GM23248 (cell line): ENCODE results near the gene ZBTB17. TPM values are rescaled to one million over a fixed set of nuclear protein-coding genes. Genes with fewer than 3 reads are reported as not detected.

Source experiments
- DNase-seq: peaks from one replicate; pipeline ENCODE4 v3.0.0-alpha.2; 2015
- H2AFZ ChIP-seq: fragments of 200-600 bp; sonication (generic); 2 replicates; pipeline ENCODE4 v1.6.1; 2016; ENCODE audit warnings: antibody characterized with exemption
- H3F3A ChIP-seq: fragments of 200-600 bp; sonication (generic); 2 replicates; pipeline ENCODE4 v1.6.1; 2016; ENCODE audit warnings: mild to moderate bottlenecking, antibody characterized with exemption, mixed run types; ENCODE audit not compliant: insufficient read depth
- H3K27ac ChIP-seq: fragments of 200-600 bp; sonication (generic); 2 replicates; pipeline ENCODE4 v1.5.1; 2016; ENCODE audit warnings: mild to moderate bottlenecking
- H3K27me3 ChIP-seq: fragments of 200-600 bp; sonication (generic); replicated peaks from 2 replicates; pipeline ENCODE4 v1.6.1; 2016; ENCODE audit warnings: mild to moderate bottlenecking; ENCODE audit not compliant: insufficient read depth
- H3K36me3 ChIP-seq: fragments of 200-600 bp; sonication (generic); 2 replicates; pipeline ENCODE4 v1.6.1; 2016; ENCODE audit warnings: low read depth, mild to moderate bottlenecking
- H3K4me1 ChIP-seq: fragments of 200-600 bp; sonication (generic); 2 replicates; pipeline ENCODE4 v1.6.1; 2016; ENCODE audit warnings: mild to moderate bottlenecking; ENCODE audit not compliant: insufficient read depth
- H3K4me2 ChIP-seq: fragments of 200-600 bp; sonication (generic); one replicate; pipeline ENCODE4 v1.6.1; 2016; ENCODE audit warnings: mild to moderate bottlenecking; ENCODE audit not compliant: unreplicated experiment
- H3K4me3 ChIP-seq: fragments of 200-600 bp; sonication (generic); 2 replicates; pipeline ENCODE4 v1.5.1; 2016; ENCODE audit warnings: mild to moderate bottlenecking
- H3K79me2 ChIP-seq: fragments of 200-600 bp; sonication (generic); 2 replicates; pipeline ENCODE4 v1.6.1; 2016; ENCODE audit warnings: mild to moderate bottlenecking; ENCODE audit not compliant: insufficient read depth
- H3K9ac ChIP-seq: fragments of 200-600 bp; sonication (generic); 2 replicates; pipeline ENCODE4 v1.6.1; 2016; ENCODE audit warnings: mild to moderate bottlenecking
- H3K9me2 ChIP-seq: fragments of 200-600 bp; sonication (generic); 2 replicates; pipeline ENCODE4 v1.6.1; 2016; ENCODE audit warnings: mixed run types, mild to moderate bottlenecking, moderate library complexity; ENCODE audit not compliant: insufficient read depth
- H3K9me3 ChIP-seq: fragments of 200-600 bp; sonication (generic); one replicate; pipeline ENCODE4 v1.6.1; 2017; ENCODE audit warnings: low read depth
- H4K20me1 ChIP-seq: fragments of 200-600 bp; sonication (generic); 2 replicates; pipeline ENCODE4 v1.6.0; 2016; ENCODE audit not compliant: insufficient read depth
- EZH2 ChIP-seq: fragments of 200-600 bp; sonication (generic); IDR thresholded peaks from 2 replicates; pipeline ENCODE4 v1.6.1; 2018; ENCODE audit warnings: antibody characterized with exemption, mild to moderate bottlenecking; ENCODE audit not compliant: insufficient read depth, poor library complexity, severe bottlenecking
- EZH2phosphoT487 ChIP-seq: fragments of 200-600 bp; sonication (generic); IDR thresholded peaks from 2 replicates; pipeline ENCODE4 v1.6.1; 2018; ENCODE audit warnings: antibody characterized with exemption, moderate library complexity, mild to moderate bottlenecking, low read depth; ENCODE audit not compliant: insufficient read depth
- WGBS, 2 experiments: methylation state at CpG; one replicate each; pipeline ENCODE4 v1.1.6; 2015 to 2017; ENCODE audit warnings: low lambda C conversion rate in 2 of 2, low coverage in 1 of 2; ENCODE audit errors: missing lambda C conversion rate in 2 of 2; 5-methylcytosine and 5-hydroxymethylcytosine counted together
- in situ Hi-C: fragments of 300-500 bp; cut with MboI; formaldehyde crosslinking; loops from 2 replicates; pipeline ENCODE4 v1.15.0; 2020
- polyA plus RNA-seq: library from polyadenylated mRNA; unstranded; fragments of >200 nt; fragmentation: Nextera tagmentation; extraction: Ambion mirVana; gene quantifications from 2 replicates; pipeline ENCODE4 v1.2.1, GENCODE V29; 2016
- total RNA-seq: library from RNA; depleted of rRNA; stranded (reverse); fragments of >200 nt; shearing (Covaris generic); gene quantifications from 2 replicates; pipeline ENCODE4 v1.2.3, GENCODE V29; 2014

Gene ZBTB17
- total and polyA plus RNA-seq, 2 experiments from 2014 or later: 20.5 to 33.2 TPM

DNA sequence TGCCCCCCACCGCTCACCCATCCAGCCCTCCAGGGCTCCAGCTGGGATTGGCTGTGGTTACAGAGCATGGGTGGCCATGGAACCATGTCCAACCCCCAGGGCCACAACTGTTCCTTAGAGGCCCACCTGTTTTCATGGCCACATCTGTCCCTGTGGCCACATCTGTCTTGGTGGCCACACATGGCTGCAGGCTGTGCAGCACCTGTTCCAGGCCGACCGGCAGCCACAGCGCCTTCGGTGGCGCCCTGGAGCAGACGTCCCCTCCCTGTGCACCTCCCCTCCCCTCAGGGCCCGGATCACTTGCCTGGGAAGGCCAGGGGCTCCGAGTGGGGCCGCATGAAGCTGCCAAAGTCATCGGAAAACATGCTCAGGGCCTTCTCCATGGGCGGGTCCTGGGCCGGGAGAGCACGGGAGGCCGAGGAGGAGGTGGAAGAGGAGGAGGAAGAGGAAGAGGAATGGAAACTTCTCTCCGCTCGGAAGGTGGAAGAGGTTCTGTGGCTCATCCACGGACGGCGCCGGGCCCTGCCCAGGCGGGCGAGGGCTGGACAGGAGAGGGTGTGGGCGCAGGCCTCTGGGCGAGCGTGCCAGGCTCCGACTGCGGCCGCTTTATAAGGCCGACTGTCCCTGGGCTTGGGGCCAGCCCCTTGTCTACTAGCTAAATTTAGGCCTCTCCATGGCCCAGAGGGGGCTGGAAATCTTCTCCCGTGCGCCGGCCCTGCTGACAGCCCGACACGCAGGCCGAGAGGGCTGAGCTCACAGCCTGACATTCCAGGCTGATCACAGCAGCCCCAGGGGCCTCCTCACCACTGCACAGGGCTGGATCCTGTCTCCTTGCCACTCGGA is 41.8 kb upstream of the ZBTB17 start, which contains the start of gene HSPB7:
HSPB7 (minus strand) TSS at position 583 of the 843 bp plus-strand sequence; CDS start at position 503, 80 bp downstream.
- peak within 1 kb of the TSS; percentile 64 for H3K4me2 ChIP-seq
- H3F3A ChIP-seq: peaks cover 12% of the 10 kb centered on the region
- H3K9ac ChIP-seq: peak within 1 kb of the TSS; percentile 79
- no peaks in the 10 kb centered on the region for H3K79me2 ChIP-seq
- H4K20me1 ChIP-seq: no peaks in the 10 kb centered on the region
- H3K9me3 ChIP-seq: no peaks in the 10 kb centered on the region
- peak within 1 kb of the TSS; percentile 83 for H2AFZ ChIP-seq
- DNase-seq: peak; percentile 93
- in situ Hi-C loops: no loop called here
- H3K9me2 ChIP-seq: no peaks in the 10 kb centered on the region
- no peak for TF ChIP-seq EZH2phosphoT487
- no peak for TF ChIP-seq EZH2
- peak within 1 kb of the TSS; percentile 52 for H3K4me3 ChIP-seq
- H3K27me3 ChIP-seq: no peaks in the 10 kb centered on the region
- WGBS, 2 experiments: 7 to 8% methylated on average over 35 to 37 of the region's 37 CpGs
- peaks cover 55% of the 10 kb centered on the region for H3K4me1 ChIP-seq
- H3K27ac ChIP-seq: peak within 1 kb of the TSS; percentile 82
- H3K36me3 ChIP-seq: no peaks in the 10 kb centered on the region

DNA sequence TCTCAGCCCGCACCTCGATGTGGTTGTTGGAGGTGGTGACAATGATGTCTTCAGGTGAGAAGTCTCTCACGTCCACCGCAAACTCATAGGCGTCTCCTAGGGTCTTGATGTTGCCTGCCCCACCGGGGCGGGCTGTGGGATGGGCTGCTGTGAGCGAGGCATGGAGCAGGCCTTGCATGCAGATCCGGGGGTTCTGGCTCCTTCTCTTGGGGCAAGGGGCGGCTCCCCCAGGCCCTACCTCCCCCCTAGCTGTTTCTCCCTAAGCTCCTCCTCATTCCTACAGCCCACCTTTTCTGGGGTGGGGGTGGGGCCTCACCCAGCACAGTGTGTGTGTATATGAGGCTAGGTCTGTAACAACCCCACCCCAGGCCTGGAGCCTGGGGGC is 41.2 kb upstream of the ZBTB17 start:
- peak overlapping the region; percentile 79 for H3K9ac ChIP-seq
- peaks cover 58% of the 10 kb centered on the region for H3K4me1 ChIP-seq
- H3K9me2 ChIP-seq: no peaks in the 10 kb centered on the region
- 82 to 94% methylated on average over 5 to 10 of the region's 10 CpGs for WGBS, 2 experiments
- in situ Hi-C loops: no loop called here
- H2AFZ ChIP-seq: no peak overlapping the region; the same call in 1 of the 2 replicates
- H3K27ac ChIP-seq: peak overlapping the region; percentile 82
- no peaks in the 10 kb centered on the region for H3K79me2 ChIP-seq
- H3K36me3 ChIP-seq: no peaks in the 10 kb centered on the region
- TF ChIP-seq EZH2phosphoT487 (no peak), EZH2 (no peak)
- H3K9me3 ChIP-seq: no peaks in the 10 kb centered on the region
- H4K20me1 ChIP-seq: no peaks in the 10 kb centered on the region
- H3K4me3 ChIP-seq: peak overlapping the region; percentile 52
- no peaks in the 10 kb centered on the region for H3K27me3 ChIP-seq
- DNase-seq: no peak
- peak overlapping the region; percentile 64 for H3K4me2 ChIP-seq
- peaks cover 17% of the 10 kb centered on the region for H3F3A ChIP-seq

DNA sequence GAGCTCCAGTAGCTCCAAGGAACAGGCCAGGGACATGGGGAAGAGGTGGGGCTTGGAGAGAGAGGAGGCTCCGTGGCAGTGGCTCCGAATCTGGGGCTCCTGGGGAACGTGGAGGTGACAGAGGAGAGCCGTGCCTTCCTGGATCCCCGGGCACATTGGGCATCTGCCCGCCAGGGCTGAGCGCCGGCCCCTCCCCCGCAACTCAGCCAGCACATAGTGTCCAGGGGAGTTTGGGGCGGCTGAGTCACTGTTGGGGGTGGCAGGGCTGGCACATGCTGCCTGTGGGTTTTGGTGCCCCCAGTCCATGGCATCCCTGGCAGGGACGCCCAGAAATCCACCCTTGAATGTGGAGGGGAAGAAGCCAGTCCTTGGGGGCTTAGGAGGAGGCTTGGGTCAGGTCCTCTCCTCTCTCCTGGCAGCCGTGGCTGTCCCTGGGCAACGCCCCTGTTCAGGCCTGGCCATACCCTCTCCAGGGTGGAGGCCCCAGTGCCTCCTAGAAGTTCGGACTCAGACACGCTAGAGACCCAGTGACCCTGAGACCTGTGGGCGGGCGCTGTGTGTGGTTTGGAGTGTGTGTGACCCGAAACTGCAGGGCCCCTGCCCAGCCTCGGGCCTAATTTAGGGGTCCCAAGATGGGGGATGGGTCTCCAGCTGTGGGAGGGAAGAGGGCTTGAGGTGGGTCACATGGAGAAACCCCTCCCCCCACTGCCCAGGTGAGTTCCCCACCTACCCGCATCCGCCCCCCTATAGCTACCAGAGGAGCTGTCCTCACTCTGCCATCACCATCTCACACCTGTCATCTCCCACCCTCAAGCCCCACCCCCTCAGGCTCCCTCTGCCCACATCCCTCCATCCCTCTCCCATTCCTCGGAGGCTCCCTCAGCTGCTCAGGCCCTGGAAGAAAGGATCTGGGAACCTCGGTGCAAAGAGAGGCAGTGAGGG is 40.3 kb upstream of the ZBTB17 start:
- Histone ChIP-seq H3K9me2 (no peaks in the 10 kb centered on the region), H3K36me3 (no peaks in the 10 kb centered on the region), H3K27ac (0 out of 2 replicates have a peak overlapping the region, but pooled peaks have one; percentile 12), H3F3A (peaks cover 25% of the 10 kb centered on the region), H3K4me2 (no peak overlapping the region), H4K20me1 (no peaks in the 10 kb centered on the region), H3K9me3 (no peaks in the 10 kb centered on the region), H3K27me3 (no peaks in the 10 kb centered on the region), H2AFZ (no peak overlapping the region), H3K79me2 (no peaks in the 10 kb centered on the region), H3K9ac (0 out of 2 replicates have a peak overlapping the region, but pooled peaks have one; percentile 22), H3K4me1 (peaks cover 58% of the 10 kb centered on the region), H3K4me3 (no peak overlapping the region)
- TF ChIP-seq EZH2: no peak
- no peak for TF ChIP-seq EZH2phosphoT487
- 62% methylated on average over 19 to 23 of the region's 23 CpGs for WGBS, 2 experiments
- peak; percentile 46 for DNase-seq
- in situ Hi-C loops: no loop called here

DNA sequence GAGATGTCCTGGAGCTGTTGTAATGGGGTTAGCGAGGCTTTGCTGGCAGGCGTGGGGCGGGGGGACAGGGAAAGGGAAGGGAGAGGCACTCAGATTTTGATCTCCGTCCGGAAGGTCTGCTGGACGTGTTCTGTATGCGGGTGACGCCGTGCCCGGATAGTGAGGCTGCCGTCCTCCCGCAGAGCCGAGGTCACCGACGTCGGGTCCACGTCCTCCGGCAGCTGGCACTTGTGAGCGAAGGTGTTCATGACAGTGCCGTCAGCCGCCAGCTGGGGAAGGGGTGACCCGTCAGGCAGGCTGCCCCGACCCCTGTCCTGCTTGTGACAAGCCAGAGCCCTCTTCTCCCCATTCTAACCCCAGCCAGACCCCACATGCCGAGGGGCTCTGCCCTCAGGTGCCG is 39.6 kb upstream of the ZBTB17 start:
- 96% methylated on average over 23 to 25 of the region's 25 CpGs for WGBS, 2 experiments
- Histone ChIP-seq H3K4me3 (no peak overlapping the region), H3K4me2 (no peak overlapping the region), H3K9ac (no peak overlapping the region), H3K36me3 (no peaks in the 10 kb centered on the region), H3K79me2 (no peaks in the 10 kb centered on the region), H3K27ac (no peak overlapping the region), H3F3A (peaks cover 26% of the 10 kb centered on the region), H2AFZ (no peak overlapping the region), H3K9me2 (no peaks in the 10 kb centered on the region), H3K27me3 (no peaks in the 10 kb centered on the region), H3K4me1 (peaks cover 57% of the 10 kb centered on the region), H3K9me3 (no peaks in the 10 kb centered on the region), H4K20me1 (no peaks in the 10 kb centered on the region)
- in situ Hi-C loops: no loop called here
- no peak for TF ChIP-seq EZH2phosphoT487
- TF ChIP-seq EZH2: no peak
- no peak for DNase-seq
